Mesendoderm (in vitro differentiated cells): ENCODE results near the gene RAB3C.
"Not testable (repeated sequence)": the region's sequence is repeated elsewhere in the genome, so short reads cannot be mapped to it uniquely, and the experiment has no call there.

Source experiments
- DNase-seq: peaks from one replicate; pipeline ENCODE4 v3.0.0; 2013
- H2AK5ac ChIP-seq: 2 replicates; pipeline ENCODE4 v1.6.1; 2013; ENCODE audit warnings: low read length, inconsistent platforms
- H2BK120ac ChIP-seq: 2 replicates; pipeline ENCODE4 v1.6.1; 2013; ENCODE audit warnings: low read depth, mild to moderate bottlenecking, low read length, moderate library complexity, mixed read lengths
- H2BK15ac ChIP-seq: replicated peaks from 2 replicates; pipeline ENCODE4 v1.6.1; 2013; ENCODE audit warnings: low read depth, mild to moderate bottlenecking, moderate library complexity
- H2BK5ac ChIP-seq: 2 replicates; pipeline ENCODE4 v1.6.1; 2013; ENCODE audit warnings: low read length, inconsistent platforms
- H3K18ac ChIP-seq: 2 replicates; pipeline ENCODE4 v1.6.1; 2013; ENCODE audit warnings: mild to moderate bottlenecking, low read length, mixed read lengths
- H3K23ac ChIP-seq: one replicate; pipeline ENCODE4 v1.6.1; 2013; ENCODE audit warnings: low read length
- H3K27ac ChIP-seq: 2 replicates; pipeline ENCODE4 v1.5.1; 2013; ENCODE audit warnings: low read depth, mild to moderate bottlenecking, inconsistent platforms, low read length, moderate library complexity
- H3K27me3 ChIP-seq: 2 replicates; pipeline ENCODE4 v1.6.1; 2013; ENCODE audit warnings: low read length, control low read depth, mild to moderate bottlenecking, inconsistent platforms; ENCODE audit not compliant: insufficient read depth, poor library complexity
- H3K36me3 ChIP-seq: 2 replicates; pipeline ENCODE4 v1.6.1; 2013; ENCODE audit warnings: low read length, inconsistent platforms; ENCODE audit not compliant: control insufficient read depth, insufficient read depth
- H3K4ac ChIP-seq: one replicate; pipeline ENCODE4 v1.6.1; 2013; ENCODE audit warnings: low read depth, mild to moderate bottlenecking, low read length, moderate library complexity
- H3K4me1 ChIP-seq: 2 replicates; pipeline ENCODE4 v1.6.1; 2013; ENCODE audit warnings: low read depth, low read length, inconsistent platforms; ENCODE audit not compliant: control insufficient read depth
- H3K4me2 ChIP-seq: 2 replicates; pipeline ENCODE4 v1.6.1; 2013; ENCODE audit warnings: low read length
- H3K4me3 ChIP-seq: 2 replicates; pipeline ENCODE4 v1.5.1; 2013; ENCODE audit warnings: mild to moderate bottlenecking, low read length
- H3K56ac ChIP-seq: one replicate; pipeline ENCODE4 v1.6.1; 2013; ENCODE audit warnings: low read length
- H3K79me1 ChIP-seq: 2 replicates; pipeline ENCODE4 v1.6.1; 2013; ENCODE audit warnings: low read length, inconsistent platforms
- H3K79me2 ChIP-seq: 2 replicates; pipeline ENCODE4 v1.6.1; 2013; ENCODE audit warnings: mild to moderate bottlenecking, low read length; ENCODE audit not compliant: control insufficient read depth, insufficient read depth
- H3K9ac ChIP-seq: 2 replicates; pipeline ENCODE4 v1.6.1; 2013; ENCODE audit warnings: low read length, inconsistent platforms
- H4K5ac ChIP-seq: one replicate; pipeline ENCODE4 v1.6.1; 2013; ENCODE audit warnings: low read length
- H4K8ac ChIP-seq: one replicate; pipeline ENCODE4 v1.6.1; 2013; ENCODE audit warnings: low read depth, mild to moderate bottlenecking, control low read depth, low read length, moderate library complexity
- WGBS: extraction: QIAGEN DNeasy Blood & Tissue Kit; methylation state at CpG from one replicate; pipeline ENCODE4 v1.1.7; 2013; ENCODE audit warnings: low lambda C conversion rate, missing lambda C conversion rate; ENCODE audit not compliant: insufficient coverage; ENCODE audit errors: extremely low coverage; 5-methylcytosine and 5-hydroxymethylcytosine counted together

The RAB3C gene

GRCh38 chr5:58582019-58582802 is 664 bp upstream of the RAB3C start:
- Histone ChIP-seq H3K9ac (peak overlapping the region; percentile 57), H3K56ac (peak overlapping the region; percentile 77), H4K5ac (no peak overlapping the region), H3K27me3 (no peaks in the 10 kb centered on the region), H3K4me1 (peaks cover 3% of the 10 kb centered on the region), H3K18ac (no peak overlapping the region), H3K4me3 (peak overlapping the region; percentile 32), H3K79me2 (no peaks in the 10 kb centered on the region), H3K4ac (no peak overlapping the region), H2AK5ac (no peak overlapping the region), H3K4me2 (peak overlapping the region; percentile 41), H3K36me3 (no peaks in the 10 kb centered on the region), H3K79me1 (no peaks in the 10 kb centered on the region), H3K27ac (no peak overlapping the region), H2BK5ac (no peak overlapping the region), H2BK15ac (no peak overlapping the region), H4K8ac (no peak overlapping the region), H2BK120ac (no peak overlapping the region), H3K23ac (no peak overlapping the region)
- DNase-seq = peak; percentile 51
- WGBS = no CpG with 5 or more reads among the region's 38 CpGs

GRCh38 chr5:58595952-58596351 is 13.1 kb downstream of the RAB3C start:
- Histone ChIP-seq H3K79me2 (no peaks in the 10 kb centered on the region), H2BK120ac (no peak overlapping the region), H3K36me3 (no peaks in the 10 kb centered on the region), H4K5ac (no peak overlapping the region), H3K4me2 (no peak overlapping the region), H2BK15ac (no peak overlapping the region), H4K8ac (no peak overlapping the region), H3K79me1 (no peaks in the 10 kb centered on the region), H3K9ac (no peak overlapping the region), H2BK5ac (no peak overlapping the region), H3K4me3 (no peak overlapping the region), H2AK5ac (no peak overlapping the region), H3K4ac (no peak overlapping the region), H3K56ac (no peak overlapping the region), H3K4me1 (no peaks in the 10 kb centered on the region), H3K18ac (no peak overlapping the region), H3K27me3 (no peaks in the 10 kb centered on the region), H3K27ac (no peak overlapping the region), H3K23ac (no peak overlapping the region)
- no peak for DNase-seq

- WGBS = no CpG with 5 or more reads among the region's 1 CpG
- Histone ChIP-seq H3K27ac (no peak overlapping the region), H4K8ac (no peak overlapping the region), H3K9ac (no peak overlapping the region), H2BK15ac (no peak overlapping the region), H3K4me1 (no peaks in the 10 kb centered on the region), H2BK5ac (no peak overlapping the region), H3K23ac (no peak overlapping the region), H3K4me2 (no peak overlapping the region), H3K36me3 (no peaks in the 10 kb centered on the region), H3K18ac (no peak overlapping the region), H3K79me1 (no peaks in the 10 kb centered on the region), H2BK120ac (no peak overlapping the region), H3K4me3 (no peak overlapping the region), H4K5ac (no peak overlapping the region), H2AK5ac (no peak overlapping the region), H3K4ac (no peak overlapping the region), H3K79me2 (no peaks in the 10 kb centered on the region), H3K56ac (no peak overlapping the region), H3K27me3 (no peaks in the 10 kb centered on the region)
- no peak for DNase-seq
Measured at GRCh38 chr5:58598440-58598839, 15.6 kb downstream of the RAB3C start.

GRCh38 chr5:58599217-58599616 is 16.3 kb downstream of the RAB3C start:
- H4K5ac ChIP-seq = no peak overlapping the region

GRCh38 chr5:58600613-58601012 is 17.7 kb downstream of the RAB3C start:
- not testable (repeated sequence) for H3K23ac ChIP-seq, H3K79me2 ChIP-seq, H2AK5ac ChIP-seq, DNase-seq, H2BK15ac ChIP-seq, H3K79me1 ChIP-seq, H3K9ac ChIP-seq, H3K56ac ChIP-seq, H2BK5ac ChIP-seq, H2BK120ac ChIP-seq, H3K27ac ChIP-seq, H3K18ac ChIP-seq, H3K4me1 ChIP-seq, H3K4me2 ChIP-seq, H4K8ac ChIP-seq, H3K4ac ChIP-seq, H4K5ac ChIP-seq, H3K27me3 ChIP-seq, H3K4me3 ChIP-seq, H3K36me3 ChIP-seq
- no CpG with 5 or more reads among the region's 2 CpGs for WGBS

More at GRCh38 chr5:58599217-58599616, 16.3 kb downstream of the RAB3C start:
- H2BK15ac ChIP-seq = no peak overlapping the region
- no peaks in the 10 kb centered on the region for H3K4me1 ChIP-seq
- no peaks in the 10 kb centered on the region for H3K36me3 ChIP-seq
- H3K79me2 ChIP-seq = no peaks in the 10 kb centered on the region
- WGBS = no CpG with 5 or more reads among the region's 1 CpG
- H2BK120ac ChIP-seq = no peak overlapping the region
- H2AK5ac ChIP-seq = no peak overlapping the region
- DNase-seq = no peak
- no peak overlapping the region for H3K4me2 ChIP-seq
- H3K4me3 ChIP-seq = no peak overlapping the region
- H3K27ac ChIP-seq = no peak overlapping the region
- no peaks in the 10 kb centered on the region for H3K27me3 ChIP-seq
- no peak overlapping the region for H3K23ac ChIP-seq
- H3K4ac ChIP-seq = no peak overlapping the region
- no peak overlapping the region for H3K56ac ChIP-seq
- H4K8ac ChIP-seq = no peak overlapping the region
- H3K79me1 ChIP-seq = no peaks in the 10 kb centered on the region
- no peak overlapping the region for H3K18ac ChIP-seq
- no peak overlapping the region for H2BK5ac ChIP-seq
- H3K9ac ChIP-seq = no peak overlapping the region

GRCh38 chr5:58602889-58603288 is 20.0 kb downstream of the RAB3C start:
- not testable (repeated sequence) for DNase-seq, H3K4me3 ChIP-seq, H3K23ac ChIP-seq, H3K9ac ChIP-seq, H3K36me3 ChIP-seq, H2BK120ac ChIP-seq, H2BK15ac ChIP-seq, H3K79me2 ChIP-seq, H3K4me2 ChIP-seq, H3K4ac ChIP-seq, H3K27ac ChIP-seq, H4K8ac ChIP-seq, H3K79me1 ChIP-seq, H2AK5ac ChIP-seq, H3K56ac ChIP-seq, H3K4me1 ChIP-seq, H3K18ac ChIP-seq, H3K27me3 ChIP-seq, H2BK5ac ChIP-seq, H4K5ac ChIP-seq
- WGBS = no CpG with 5 or more reads among the region's 4 CpGs
